Endodermal cell (in vitro differentiated cells): ENCODE measurements around the gene DUS1L. TPM values are rescaled to one million over a fixed set of nuclear protein-coding genes. Genes with fewer than 3 reads are reported as not detected.

Experiments
- DNase-seq: peaks from one replicate; pipeline ENCODE4 v3.0.0-alpha.2; 2017
- H3K27ac ChIP-seq: 2 replicates; pipeline ENCODE4 v1.5.1; 2013; ENCODE audit warnings: mild to moderate bottlenecking, low read depth, low read length, moderate library complexity
- H3K27me3 ChIP-seq: 2 replicates; pipeline ENCODE4 v1.6.1; 2013; ENCODE audit warnings: mild to moderate bottlenecking, low read length, moderate library complexity; ENCODE audit not compliant: insufficient read depth, control insufficient read depth, poor library complexity, severe bottlenecking
- H3K36me3 ChIP-seq: 2 replicates; pipeline ENCODE4 v1.7.0; 2013; ENCODE audit warnings: mild to moderate bottlenecking, low read length, moderate library complexity; ENCODE audit not compliant: control insufficient read depth, insufficient read depth
- H3K4me1 ChIP-seq: one replicate; pipeline ENCODE4 v1.7.0; 2013; ENCODE audit warnings: low read length; ENCODE audit not compliant: control insufficient read depth, insufficient read depth
- H3K4me3 ChIP-seq: 2 replicates; pipeline ENCODE4 v1.5.1; 2013; ENCODE audit warnings: mild to moderate bottlenecking, low read length, moderate library complexity
- H3K9ac ChIP-seq: 2 replicates; pipeline ENCODE4 v1.6.1; 2013; ENCODE audit warnings: mild to moderate bottlenecking, low read length, moderate library complexity; ENCODE audit not compliant: poor library complexity, severe bottlenecking; ENCODE audit errors: extremely low read depth
- H3K9me3 ChIP-seq: 2 replicates; pipeline ENCODE4 v1.6.1; 2013; ENCODE audit warnings: mild to moderate bottlenecking, low read length, moderate library complexity; ENCODE audit not compliant: control insufficient read depth
- H3K27ac Mint-ChIP-seq: 2 replicates; pipeline ENCODE4 v1.8.0; 2020; ENCODE audit warnings: mixed read lengths
- H3K27me3 Mint-ChIP-seq: 2 replicates; pipeline ENCODE4 v1.8.0; 2021; ENCODE audit warnings: mild to moderate bottlenecking, mixed read lengths; ENCODE audit not compliant: insufficient read depth
- H3K36me3 Mint-ChIP-seq: 2 replicates; pipeline ENCODE4 v1.8.0; 2020; ENCODE audit warnings: low read depth, mixed read lengths
- H3K4me1 Mint-ChIP-seq: 2 replicates; pipeline ENCODE4 v1.8.0; 2020; ENCODE audit warnings: mixed read lengths
- H3K4me3 Mint-ChIP-seq: 2 replicates; pipeline ENCODE4 v1.8.0; 2020; ENCODE audit warnings: mild to moderate bottlenecking, moderate library complexity, mixed read lengths
- H3K9me3 Mint-ChIP-seq: 2 replicates; pipeline ENCODE4 v1.8.0; 2020; ENCODE audit warnings: mild to moderate bottlenecking, mixed read lengths
- WGBS, 2 experiments: methylation state at CpG; one replicate each; pipeline versions ENCODE4 v1.1.5 to v1.1.7; 2013; ENCODE audit warnings: missing lambda C conversion rate in 2 of 2, mixed read lengths in 1 of 2; ENCODE audit not compliant: insufficient coverage in 1 of 2, insufficient read length in 1 of 2; 5-methylcytosine and 5-hydroxymethylcytosine counted together
- total RNA-seq, 2 donors: library from RNA; stranded (reverse); fragmentation: NEBNext Ultra II Directional in 1 of 2; extraction: Animal tissue kit (Norgen Biotek cat#: 25700) in 1 of 2; gene quantifications; 2 replicates in 1 of 2; 3 replicates in 1 of 2; pipeline ENCODE4 v1.2.1, GENCODE V29; 2021
- TF ChIP-seq, protein P1 (sequence below): fragments of 200-600 bp; sonication (generic); conservative IDR thresholded peaks from 2 replicates; pipeline ENCODE4 v1.5.0; 2021; ENCODE audit warnings: antibody characterized with exemption, mild to moderate bottlenecking

DUS1L gene
- total RNA-seq, 2 donors from 2014 or later, result 85.3 to 108 TPM

DNA sequence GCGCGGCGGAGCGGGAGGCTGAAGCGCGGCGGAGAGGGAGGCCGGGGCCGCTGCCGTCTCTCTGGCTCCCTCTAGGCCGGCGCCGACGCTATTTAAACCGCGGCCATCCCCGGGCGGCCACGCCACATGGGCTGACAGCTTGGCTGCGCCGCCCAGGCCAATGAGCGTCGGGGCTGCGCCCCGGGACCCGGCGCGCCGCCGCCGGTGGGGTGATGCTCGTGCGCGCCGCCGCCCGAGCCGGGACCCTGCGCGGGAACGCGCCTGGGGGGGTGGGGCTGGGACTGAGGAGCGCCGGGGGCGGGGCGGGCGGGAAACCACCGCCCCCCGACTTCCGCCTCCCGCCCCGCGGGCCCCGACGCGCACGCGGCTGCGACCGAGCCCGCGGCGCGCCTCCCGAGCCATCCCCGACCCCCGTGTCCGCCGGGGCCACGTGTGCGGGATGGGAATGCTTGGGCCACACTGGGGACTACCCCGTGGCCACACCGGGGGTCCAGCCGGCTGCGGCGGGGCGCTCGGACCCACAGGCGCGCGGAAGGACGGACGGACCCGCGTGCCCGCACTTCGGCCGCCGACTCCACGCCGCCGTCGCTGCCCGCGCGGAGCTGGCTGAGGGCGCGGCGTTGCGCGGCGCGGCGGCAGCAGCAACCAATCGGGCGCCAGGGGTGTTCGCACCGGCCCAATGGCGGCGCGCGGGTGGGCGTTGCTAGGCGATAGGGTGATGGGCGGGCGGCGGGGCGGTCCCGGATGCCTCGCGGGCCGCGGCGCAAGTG lies 32.8 kb upstream of the DUS1L start, which contains the start of gene FASN:
FASN (minus strand) TSS at position 68 of the 770 bp plus-strand sequence. CDS start 1,791 bp downstream, outside the sequence.
- Histone ChIP-seq H3K27me3 (no peaks in the 10 kb centered on the region), H3K36me3 (peaks cover 29% of the 10 kb centered on the region), H3K4me1 (peaks cover 21% of the 10 kb centered on the region), H3K27ac (peak within 1 kb of the TSS; percentile 96), H3K4me3 (peak within 1 kb of the TSS; percentile 88), H3K9ac (peak within 1 kb of the TSS; percentile 83), H3K9me3 (no peaks in the 10 kb centered on the region)
- H3K27me3 Mint-ChIP-seq, result no peaks in the 10 kb centered on the region
- H3K9me3 Mint-ChIP-seq, result no peaks in the 10 kb centered on the region
- H3K4me3 Mint-ChIP-seq, result peak within 1 kb of the TSS; percentile 68
- WGBS, 2 experiments, result 0% methylated on average over 25 to 118 of the region's 124 CpGs
- H3K4me1 Mint-ChIP-seq, result peaks cover 26% of the 10 kb centered on the region
- H3K36me3 Mint-ChIP-seq, result peaks cover 10% of the 10 kb centered on the region
- DNase-seq, result peak; percentile 99
- TF ChIP-seq, protein P1, sequence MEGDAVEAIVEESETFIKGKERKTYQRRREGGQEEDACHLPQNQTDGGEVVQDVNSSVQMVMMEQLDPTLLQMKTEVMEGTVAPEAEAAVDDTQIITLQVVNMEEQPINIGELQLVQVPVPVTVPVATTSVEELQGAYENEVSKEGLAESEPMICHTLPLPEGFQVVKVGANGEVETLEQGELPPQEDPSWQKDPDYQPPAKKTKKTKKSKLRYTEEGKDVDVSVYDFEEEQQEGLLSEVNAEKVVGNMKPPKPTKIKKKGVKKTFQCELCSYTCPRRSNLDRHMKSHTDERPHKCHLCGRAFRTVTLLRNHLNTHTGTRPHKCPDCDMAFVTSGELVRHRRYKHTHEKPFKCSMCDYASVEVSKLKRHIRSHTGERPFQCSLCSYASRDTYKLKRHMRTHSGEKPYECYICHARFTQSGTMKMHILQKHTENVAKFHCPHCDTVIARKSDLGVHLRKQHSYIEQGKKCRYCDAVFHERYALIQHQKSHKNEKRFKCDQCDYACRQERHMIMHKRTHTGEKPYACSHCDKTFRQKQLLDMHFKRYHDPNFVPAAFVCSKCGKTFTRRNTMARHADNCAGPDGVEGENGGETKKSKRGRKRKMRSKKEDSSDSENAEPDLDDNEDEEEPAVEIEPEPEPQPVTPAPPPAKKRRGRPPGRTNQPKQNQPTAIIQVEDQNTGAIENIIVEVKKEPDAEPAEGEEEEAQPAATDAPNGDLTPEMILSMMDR, result peak; percentile 69
- no peak within 1 kb of the TSS for H3K27ac Mint-ChIP-seq

GRCh38 chr17:82097919-82098168 lies 32.2 kb upstream of the DUS1L start:
- Histone ChIP-seq H3K4me1 (peaks cover 17% of the 10 kb centered on the region), H3K4me3 (peak overlapping the region; percentile 88), H3K36me3 (peaks cover 34% of the 10 kb centered on the region), H3K9ac (peak overlapping the region; percentile 67), H3K27ac (peak overlapping the region; percentile 53), H3K9me3 (no peaks in the 10 kb centered on the region), H3K27me3 (no peaks in the 10 kb centered on the region)
- DNase-seq, result no peak
- Mint-ChIP-seq H3K27ac (no peak overlapping the region), H3K4me1 (peaks cover 23% of the 10 kb centered on the region), H3K27me3 (no peaks in the 10 kb centered on the region), H3K9me3 (no peaks in the 10 kb centered on the region), H3K4me3 (peak overlapping the region; percentile 68), H3K36me3 (peaks cover 13% of the 10 kb centered on the region)
- TF ChIP-seq, protein P1, result no peak
- 0 to 1% methylated on average over 18 to 36 of the region's 36 CpGs for WGBS, 2 experiments

- 0 to 1% methylated on average over 9 to 77 of the region's 77 CpGs for WGBS, 2 experiments
- H3K4me1 Mint-ChIP-seq, result peaks cover 22% of the 10 kb centered on the region
- H3K27ac Mint-ChIP-seq, result no peak overlapping the region
- H3K27ac ChIP-seq, result peak overlapping the region; percentile 53
- no peaks in the 10 kb centered on the region for H3K27me3 Mint-ChIP-seq
- H3K4me3 Mint-ChIP-seq, result peak overlapping the region; percentile 68
- TF ChIP-seq, protein P1, result no peak
- no peaks in the 10 kb centered on the region for H3K9me3 ChIP-seq
- H3K4me3 ChIP-seq, result peak overlapping the region; percentile 88
- peak overlapping the region; percentile 67 for H3K9ac ChIP-seq
- H3K9me3 Mint-ChIP-seq, result no peaks in the 10 kb centered on the region
- peaks cover 34% of the 10 kb centered on the region for H3K36me3 ChIP-seq
- peaks cover 17% of the 10 kb centered on the region for H3K4me1 ChIP-seq
- DNase-seq, result peak; percentile 79
- H3K36me3 Mint-ChIP-seq, result peaks cover 13% of the 10 kb centered on the region
- H3K27me3 ChIP-seq, result no peaks in the 10 kb centered on the region
Observed at GRCh38 chr17:82097184-82097918, 31.7 kb upstream of the DUS1L start.
